ENCODE measurements around the gene HDAC7. TPM values are rescaled to one million over a fixed set of nuclear protein-coding genes. Genes with fewer than 3 reads are reported as not detected.

HDAC7 gene
- total and polyA plus RNA-seq, 8 donors, result 17.9 to 48.1 (median 23.2) TPM

DNA sequence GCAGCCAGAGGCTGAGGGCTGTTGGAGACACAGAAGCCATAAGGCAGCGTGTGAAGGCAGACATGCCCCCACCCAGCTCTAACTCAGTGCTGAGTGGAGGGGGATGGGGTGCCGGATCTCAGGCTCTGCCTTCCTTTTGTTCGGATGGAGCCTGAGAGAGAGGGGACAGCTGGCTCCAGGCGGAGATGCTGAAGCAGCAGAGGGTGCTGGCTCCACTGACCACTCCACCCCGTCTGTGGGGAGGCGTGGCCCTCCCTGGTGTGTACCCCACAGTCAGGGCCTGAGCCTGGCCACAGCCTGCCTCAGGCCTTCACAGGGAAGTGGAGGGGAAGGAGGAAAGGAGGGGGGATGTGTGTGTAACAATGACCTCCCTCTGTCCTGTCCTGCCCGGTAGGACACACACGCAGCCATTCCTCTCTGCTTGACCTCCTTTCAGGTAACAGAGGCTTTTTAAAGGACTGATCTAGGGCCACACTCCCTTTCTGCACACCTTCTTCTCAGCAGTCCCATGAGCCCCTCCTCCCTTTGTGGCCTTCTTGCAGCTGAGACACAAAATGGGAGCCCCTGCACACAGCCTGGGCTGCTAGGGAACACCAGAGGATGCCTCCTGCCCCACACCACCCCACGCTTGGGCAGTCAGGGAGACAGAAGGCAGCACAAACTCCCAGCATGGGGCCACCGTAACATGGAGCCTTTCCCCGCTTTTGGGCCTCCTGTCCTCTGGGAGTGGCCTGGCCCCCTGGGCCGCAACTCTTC, 84.8 kb downstream of the HDAC7 start:
- DNase-seq, result peak in 1 of 6 donors; percentile 51
- no peaks in the 10 kb centered on the region for H3K27me3 ChIP-seq
- no peak for ATAC-seq
- H3K9me3 ChIP-seq, result no peaks in the 10 kb centered on the region
- FAIRE-seq, result no peak
- no peaks in the 10 kb centered on the region for H3K36me3 ChIP-seq
- no peak overlapping the region for H3K27ac ChIP-seq
- no peak overlapping the region for H3K4me3 ChIP-seq
- TF ChIP-seq, protein P1, sequence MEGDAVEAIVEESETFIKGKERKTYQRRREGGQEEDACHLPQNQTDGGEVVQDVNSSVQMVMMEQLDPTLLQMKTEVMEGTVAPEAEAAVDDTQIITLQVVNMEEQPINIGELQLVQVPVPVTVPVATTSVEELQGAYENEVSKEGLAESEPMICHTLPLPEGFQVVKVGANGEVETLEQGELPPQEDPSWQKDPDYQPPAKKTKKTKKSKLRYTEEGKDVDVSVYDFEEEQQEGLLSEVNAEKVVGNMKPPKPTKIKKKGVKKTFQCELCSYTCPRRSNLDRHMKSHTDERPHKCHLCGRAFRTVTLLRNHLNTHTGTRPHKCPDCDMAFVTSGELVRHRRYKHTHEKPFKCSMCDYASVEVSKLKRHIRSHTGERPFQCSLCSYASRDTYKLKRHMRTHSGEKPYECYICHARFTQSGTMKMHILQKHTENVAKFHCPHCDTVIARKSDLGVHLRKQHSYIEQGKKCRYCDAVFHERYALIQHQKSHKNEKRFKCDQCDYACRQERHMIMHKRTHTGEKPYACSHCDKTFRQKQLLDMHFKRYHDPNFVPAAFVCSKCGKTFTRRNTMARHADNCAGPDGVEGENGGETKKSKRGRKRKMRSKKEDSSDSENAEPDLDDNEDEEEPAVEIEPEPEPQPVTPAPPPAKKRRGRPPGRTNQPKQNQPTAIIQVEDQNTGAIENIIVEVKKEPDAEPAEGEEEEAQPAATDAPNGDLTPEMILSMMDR (IDR thresholded peaks at IDR 0.05), result no peak
- H3K4me1 ChIP-seq, result peaks cover 22 to 31% (median 30%) of the 10 kb centered on the region in 3 donors
- intact Hi-C loops (cut with DNase I), result no loop called here
- WGBS, 2 donors, result 87 to 95% methylated on average over 12 of the region's 12 CpGs

DNA sequence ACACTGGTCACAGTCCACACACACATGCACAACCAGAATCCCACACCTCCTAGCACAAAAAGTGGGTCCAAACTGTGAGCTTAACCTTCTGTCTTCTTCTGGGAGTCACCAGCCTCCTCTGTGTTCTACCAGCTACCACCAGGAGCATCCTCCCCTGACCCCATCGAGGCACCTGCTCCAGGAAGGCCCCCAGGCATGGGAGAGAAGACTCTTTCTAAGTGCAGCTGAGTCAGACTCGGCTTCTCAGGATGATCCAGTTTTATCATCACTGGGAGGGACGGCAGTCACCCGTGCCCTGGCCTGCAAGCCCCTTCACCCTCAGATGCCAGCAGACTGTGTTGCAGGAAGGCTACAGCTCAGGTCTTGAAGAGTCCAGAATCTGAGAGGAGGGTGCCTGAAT, 86.6 kb downstream of the HDAC7 start:
- TF ChIP-seq, protein P1 (IDR thresholded peaks at IDR 0.05), result no peak
- Histone ChIP-seq H3K27ac (no peak overlapping the region), H3K4me3 (no peak overlapping the region), H3K27me3 (no peaks in the 10 kb centered on the region), H3K36me3 (no peaks in the 10 kb centered on the region), H3K4me1 (peaks cover 22 to 36% (median 35%) of the 10 kb centered on the region in 3 donors), H3K9me3 (no peaks in the 10 kb centered on the region)
- no peak for FAIRE-seq
- no peak for ATAC-seq
- WGBS, 2 donors, result 79 to 90% methylated on average over 4 of the region's 4 CpGs
- DNase-seq, result peak in 1 of 6 donors; percentile 22
- intact Hi-C loops (cut with DNase I), result no loop called here

Other genes with a start within 250 kb of the HDAC7 start
- gene RPAP3, start 113.9 kb downstream of the HDAC7 start, total RNA-seq, result 10 to 100 TPM in 2 of 6 donors, 1 to 10 TPM in 4; 6.0 to 12.1 (median 9.2) TPM
- gene RPAP3, start 113.9 kb downstream of the HDAC7 start, polyA plus RNA-seq, result 1 to 10 TPM; 3.3 to 8.8 TPM
- under 1 TPM in 1 of 6 donors, not detected in 5; 0.20 TPM for gene ENDOU, start 94.4 kb downstream of the HDAC7 start, total RNA-seq
- under 1 TPM; 0.11 to 0.23 TPM for gene ENDOU, start 94.4 kb downstream of the HDAC7 start, polyA plus RNA-seq
- gene RAPGEF3, start 61.0 kb downstream of the HDAC7 start, total RNA-seq, result 1 to 10 TPM; 2.5 to 6.7 (median 5.0) TPM
- 10 to 100 TPM; 51.4 to 54.4 TPM for gene RAPGEF3, start 61.0 kb downstream of the HDAC7 start, polyA plus RNA-seq
- gene SLC48A1, start 46.7 kb downstream of the HDAC7 start, total RNA-seq, result 10 to 100 TPM; 12.2 to 17.2 (median 13.9) TPM
- gene SLC48A1, start 46.7 kb downstream of the HDAC7 start, polyA plus RNA-seq, result 10 to 100 TPM; 12.4 to 14.2 TPM
- 1 to 10 TPM; 1.3 to 5.5 (median 3.5) TPM for gene VDR, start 85.1 kb upstream of the HDAC7 start, total RNA-seq
- 1 to 10 TPM; 1.2 to 1.7 TPM for gene VDR, start 85.1 kb upstream of the HDAC7 start, polyA plus RNA-seq
- gene TMEM106C, start 143.7 kb upstream of the HDAC7 start, total RNA-seq, result 10 to 100 TPM; 25.6 to 42.1 (median 31.7) TPM
- 10 to 100 TPM; 24.7 to 44.7 TPM for gene TMEM106C, start 143.7 kb upstream of the HDAC7 start, polyA plus RNA-seq
- under 1 TPM in 1 of 6 donors, not detected in 5; 0.06 TPM for gene COL2A1, start 184.6 kb upstream of the HDAC7 start, total RNA-seq
- gene COL2A1, start 184.6 kb upstream of the HDAC7 start, polyA plus RNA-seq, result under 1 TPM; 0.04 to 0.12 TPM

Measured in pancreas (tissue), 10 donors.